ENCODE measurements around the gene RILPL1. TPM values are rescaled to one million over a fixed set of nuclear protein-coding genes. Genes with fewer than 3 reads are reported as not detected.
A peak's percentile ranks its signal among the peaks of the same experiment; 100 is the strongest.

RILPL1 gene
- total RNA-seq, 1 donor = 16.3 TPM

- no peak for TF ChIP-seq CTCF (IDR thresholded peaks at IDR 0.05; ENCODE audit: extremely low read depth, low read depth, low read length)
- H3K4me1 ChIP-seq (ENCODE audit: insufficient read depth, low read length) = peaks cover 17% of the 10 kb centered on the region
- no peaks in the 10 kb centered on the region for H3K9me3 ChIP-seq (ENCODE audit: low read depth, low read length)
- no peaks in the 10 kb centered on the region for H3K27me3 ChIP-seq (ENCODE audit: insufficient read depth, low read length)
- no peaks in the 10 kb centered on the region for H4K20me1 ChIP-seq (ENCODE audit: insufficient read depth, low read length)
- no peak overlapping the region for H3K27ac ChIP-seq (ENCODE audit: low read depth, low read length)
- H3K4me2 ChIP-seq (ENCODE audit: insufficient read depth, low read length) = no peak overlapping the region
- H3K36me3 ChIP-seq (ENCODE audit: insufficient read depth, low read length) = no peaks in the 10 kb centered on the region
- no peak for DNase-seq (ENCODE audit: insufficient read length, low spot score, missing footprints)
- no peak overlapping the region for H2AFZ ChIP-seq (ENCODE audit: low read length)
- H3K79me2 ChIP-seq (ENCODE audit: insufficient read depth, low read length) = no peaks in the 10 kb centered on the region
- no peak overlapping the region for H3K4me3 ChIP-seq (ENCODE audit: insufficient read depth, low read length)
These were observed 83.7 kb downstream of the RILPL1 start for GRCh38 chr12:123449856-123450255.

GRCh38 chr12:123449249-123449733 lies 84.2 kb downstream of the RILPL1 start:
- Histone ChIP-seq H3K27me3 (ENCODE audit: insufficient read depth, low read length) (no peaks in the 10 kb centered on the region), H3K4me2 (ENCODE audit: insufficient read depth, low read length) (no peak overlapping the region), H3K79me2 (ENCODE audit: insufficient read depth, low read length) (no peaks in the 10 kb centered on the region), H3K4me1 (ENCODE audit: insufficient read depth, low read length) (peaks cover 21% of the 10 kb centered on the region), H2AFZ (ENCODE audit: low read length) (peak overlapping the region; percentile 6), H3K4me3 (ENCODE audit: insufficient read depth, low read length) (no peak overlapping the region), H3K27ac (ENCODE audit: low read depth, low read length) (no peak overlapping the region), H3K36me3 (ENCODE audit: insufficient read depth, low read length) (no peaks in the 10 kb centered on the region), H4K20me1 (ENCODE audit: insufficient read depth, low read length) (no peaks in the 10 kb centered on the region), H3K9me3 (ENCODE audit: low read depth, low read length) (no peaks in the 10 kb centered on the region)
- peak; percentile 6 for DNase-seq (ENCODE audit: insufficient read length, low spot score, missing footprints)
- TF ChIP-seq CTCF (IDR thresholded peaks at IDR 0.05; ENCODE audit: extremely low read depth, low read depth, low read length) = no peak

GRCh38 chr12:123446333-123446713 lies 87.2 kb downstream of the RILPL1 start:
- Histone ChIP-seq H3K27ac (ENCODE audit: low read depth, low read length) (peak overlapping the region; percentile 78), H3K4me3 (ENCODE audit: insufficient read depth, low read length) (no peak overlapping the region), H3K79me2 (ENCODE audit: insufficient read depth, low read length) (no peaks in the 10 kb centered on the region), H3K36me3 (ENCODE audit: insufficient read depth, low read length) (no peaks in the 10 kb centered on the region), H3K4me2 (ENCODE audit: insufficient read depth, low read length) (peak overlapping the region; percentile 52), H3K4me1 (ENCODE audit: insufficient read depth, low read length) (peaks cover 21% of the 10 kb centered on the region), H2AFZ (ENCODE audit: low read length) (peak overlapping the region; percentile 83), H4K20me1 (ENCODE audit: insufficient read depth, low read length) (no peaks in the 10 kb centered on the region), H3K27me3 (ENCODE audit: insufficient read depth, low read length) (no peaks in the 10 kb centered on the region), H3K9me3 (ENCODE audit: low read depth, low read length) (no peaks in the 10 kb centered on the region)
- no peak for TF ChIP-seq CTCF (IDR thresholded peaks at IDR 0.05; ENCODE audit: extremely low read depth, low read depth, low read length)
- peak; percentile 45 for DNase-seq (ENCODE audit: insufficient read length, low spot score, missing footprints)

- H3K4me3 ChIP-seq (ENCODE audit: insufficient read depth, low read length) = peak overlapping the region; percentile 33
- no peaks in the 10 kb centered on the region for H3K27me3 ChIP-seq (ENCODE audit: insufficient read depth, low read length)
These were observed 87.9 kb downstream of the RILPL1 start for GRCh38 chr12:123445388-123446332.

More at GRCh38 chr12:123445388-123446332, 87.9 kb downstream of the RILPL1 start:
- Histone ChIP-seq H3K4me2 (ENCODE audit: insufficient read depth, low read length) (peak overlapping the region; percentile 52), H3K79me2 (ENCODE audit: insufficient read depth, low read length) (no peaks in the 10 kb centered on the region), H4K20me1 (ENCODE audit: insufficient read depth, low read length) (no peaks in the 10 kb centered on the region), H3K9me3 (ENCODE audit: low read depth, low read length) (no peaks in the 10 kb centered on the region), H3K4me1 (ENCODE audit: insufficient read depth, low read length) (peaks cover 21% of the 10 kb centered on the region), H3K36me3 (ENCODE audit: insufficient read depth, low read length) (no peaks in the 10 kb centered on the region), H3K27ac (ENCODE audit: low read depth, low read length) (peak overlapping the region; percentile 78), H2AFZ (ENCODE audit: low read length) (peak overlapping the region; percentile 83)
- no peak for TF ChIP-seq CTCF (IDR thresholded peaks at IDR 0.05; ENCODE audit: extremely low read depth, low read depth, low read length)
- no peak for DNase-seq (ENCODE audit: insufficient read length, low spot score, missing footprints)
